Stimulated activated CD8-positive, alpha-beta memory T cell treated with anti-CD3 and anti-CD28 coated beads, Interleukin-12 subunit alpha, Interleukin-12 subunit beta, amount 100 ng/mL, for 24 hours (primary cell): ENCODE data around the gene IGF2BP2.
"Not testable (repeated sequence)": the region's sequence is repeated elsewhere in the genome, so short reads cannot be mapped to it uniquely, and the experiment has no call there.

Source experiments
- DNase-seq: peaks from one replicate; pipeline ENCODE4 v3.0.0-alpha.2; 2020; ENCODE audit errors: extremely low read depth

The IGF2BP2 gene

DNA sequence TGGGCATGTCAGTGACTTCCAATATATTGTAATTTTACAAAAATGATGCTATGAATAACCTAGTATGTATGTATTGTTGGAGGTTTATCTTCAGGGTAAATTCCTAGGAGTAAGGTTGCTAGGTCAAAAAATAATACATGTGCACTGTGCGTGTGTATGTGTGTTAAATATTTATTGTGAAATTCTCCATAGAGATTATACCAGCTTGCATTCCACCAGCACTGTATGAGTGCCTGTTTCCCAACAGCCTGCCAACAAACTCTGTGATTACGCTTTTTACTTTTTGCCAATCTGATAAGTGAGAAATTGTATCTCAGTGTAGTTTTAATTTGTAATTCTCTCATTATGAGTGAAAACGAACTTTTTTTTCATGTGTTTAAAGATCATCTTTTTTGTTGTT is 12.6 kb upstream of the IGF2BP2 start:
- no peak for DNase-seq

DNA sequence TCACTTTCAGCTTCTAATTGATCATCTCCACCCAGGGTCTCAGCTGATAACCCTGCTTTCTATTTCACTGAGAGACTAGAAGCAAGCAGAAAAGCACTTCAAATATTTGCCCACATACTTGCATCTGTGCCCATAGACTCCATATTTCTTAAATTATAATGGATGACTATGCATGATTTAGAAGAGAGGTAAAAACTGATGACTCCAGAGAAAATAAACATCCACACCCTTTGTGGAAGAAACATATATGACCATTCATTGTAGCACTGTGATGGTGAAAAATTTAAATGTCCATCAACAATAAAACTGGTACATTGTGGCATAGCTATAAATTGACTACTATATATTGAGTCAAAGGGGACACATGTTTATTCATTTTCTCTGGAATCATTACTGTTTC is 7.1 kb upstream of the IGF2BP2 start:
- no peak for DNase-seq

DNA sequence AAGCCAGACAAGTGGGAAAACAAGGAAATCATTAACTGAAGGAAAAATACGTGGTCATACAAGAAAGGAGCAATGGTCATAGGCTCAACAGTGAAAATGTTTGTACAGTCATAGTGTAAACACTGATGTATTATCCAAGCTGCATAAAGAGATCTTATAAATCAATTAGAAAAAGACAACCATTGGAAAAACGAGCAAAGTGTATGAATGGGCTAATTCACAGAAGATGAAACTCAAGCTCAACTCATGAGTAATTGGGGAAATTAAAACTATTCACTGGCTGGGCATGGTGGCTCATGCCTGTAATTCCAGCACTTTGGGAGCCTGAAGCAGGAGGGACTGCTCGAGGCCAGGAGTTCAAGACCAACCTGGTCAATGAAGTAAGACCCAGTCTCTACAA is 6.4 kb upstream of the IGF2BP2 start:
- no peak for DNase-seq

DNA sequence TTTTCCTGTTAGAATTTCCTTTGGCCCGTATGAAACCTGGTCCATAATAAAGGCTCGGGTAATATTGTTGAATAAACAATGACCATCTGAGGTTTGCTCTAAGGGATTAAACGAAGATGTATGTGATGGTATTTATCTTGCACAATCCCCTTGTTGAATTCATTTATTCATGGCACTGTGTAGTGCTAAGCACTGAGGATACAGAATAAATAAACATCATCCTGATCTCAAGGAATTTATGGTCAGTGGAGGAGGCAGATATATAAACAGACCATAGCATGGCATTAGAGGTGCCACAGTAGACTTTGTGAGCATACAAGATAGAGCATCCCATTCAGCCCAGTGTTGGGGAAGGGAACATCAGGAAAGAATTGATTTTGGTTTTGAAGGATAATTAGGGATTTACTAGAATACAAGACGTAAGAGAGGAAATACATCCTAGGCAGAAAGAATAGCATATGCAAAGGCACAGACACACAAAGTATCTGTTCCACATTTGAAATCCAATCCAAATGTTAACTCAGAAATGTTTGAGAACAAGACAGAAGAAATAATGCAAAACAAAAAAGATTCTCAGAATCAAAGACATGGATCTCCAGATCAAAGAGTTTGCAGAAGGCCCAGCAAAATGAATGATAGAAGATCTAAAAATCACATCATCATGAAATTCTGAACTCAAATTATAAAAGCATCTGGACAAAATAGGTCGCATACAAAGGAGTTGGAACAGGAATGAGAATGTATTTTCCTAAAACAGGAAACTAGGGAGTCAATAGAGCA is 5.4 kb upstream of the IGF2BP2 start:
- DNase-seq: no peak

DNA sequence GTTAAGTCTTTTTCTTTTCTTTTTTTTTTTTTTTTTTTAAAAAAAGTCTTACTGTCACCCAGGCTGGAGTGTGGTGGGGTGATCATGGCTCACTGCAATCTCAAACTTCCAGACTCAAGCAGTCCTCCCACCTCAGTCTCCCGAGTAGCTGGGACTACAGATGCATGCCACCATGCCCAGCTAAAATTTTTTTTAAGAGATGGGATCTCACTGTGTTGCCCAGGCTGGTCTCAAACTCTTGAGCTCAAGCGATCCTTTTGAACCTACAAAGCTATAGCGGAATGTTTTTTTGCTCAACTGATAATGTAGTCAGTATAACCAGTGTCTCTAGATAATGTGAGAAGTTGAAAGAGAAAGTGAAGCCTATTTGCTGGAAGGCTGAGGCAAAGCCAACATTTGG is 3.9 kb upstream of the IGF2BP2 start:
- no peak for DNase-seq

DNA sequence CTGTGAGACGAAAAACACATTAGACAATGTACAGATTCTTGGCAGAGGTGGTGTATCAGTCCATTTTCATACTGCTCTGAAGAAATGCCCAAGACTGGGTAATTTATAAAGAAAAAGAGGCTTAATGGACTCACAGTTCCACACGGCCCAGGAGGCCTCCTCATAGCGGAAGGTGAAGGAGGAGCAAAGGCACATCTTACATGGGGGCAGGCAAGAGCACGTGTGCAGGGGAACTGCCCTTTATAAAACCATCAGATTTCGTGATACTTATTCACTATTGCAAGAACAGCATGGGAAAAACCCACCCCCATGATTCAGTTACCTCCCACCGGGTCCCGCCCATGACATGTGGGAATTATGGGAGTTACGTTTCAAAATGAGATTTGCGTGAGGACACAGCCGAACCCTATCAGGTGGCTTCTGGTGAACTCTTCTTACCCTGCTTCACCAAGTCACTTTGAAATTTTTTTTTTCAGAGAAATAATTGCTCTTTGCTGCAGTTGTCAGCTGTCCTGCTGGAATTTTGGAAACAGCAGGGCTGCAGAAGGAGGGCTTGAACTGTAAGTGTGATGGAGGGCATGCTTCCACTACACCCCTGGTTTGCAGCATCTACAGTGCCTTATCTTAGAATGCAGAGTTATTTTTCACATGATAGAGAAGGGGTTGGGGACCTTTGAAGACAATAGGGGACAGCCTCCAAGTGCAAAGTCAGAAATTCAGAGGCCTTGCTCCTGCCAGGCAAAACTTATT is 2.9 kb upstream of the IGF2BP2 start:
- DNase-seq: no peak

DNA sequence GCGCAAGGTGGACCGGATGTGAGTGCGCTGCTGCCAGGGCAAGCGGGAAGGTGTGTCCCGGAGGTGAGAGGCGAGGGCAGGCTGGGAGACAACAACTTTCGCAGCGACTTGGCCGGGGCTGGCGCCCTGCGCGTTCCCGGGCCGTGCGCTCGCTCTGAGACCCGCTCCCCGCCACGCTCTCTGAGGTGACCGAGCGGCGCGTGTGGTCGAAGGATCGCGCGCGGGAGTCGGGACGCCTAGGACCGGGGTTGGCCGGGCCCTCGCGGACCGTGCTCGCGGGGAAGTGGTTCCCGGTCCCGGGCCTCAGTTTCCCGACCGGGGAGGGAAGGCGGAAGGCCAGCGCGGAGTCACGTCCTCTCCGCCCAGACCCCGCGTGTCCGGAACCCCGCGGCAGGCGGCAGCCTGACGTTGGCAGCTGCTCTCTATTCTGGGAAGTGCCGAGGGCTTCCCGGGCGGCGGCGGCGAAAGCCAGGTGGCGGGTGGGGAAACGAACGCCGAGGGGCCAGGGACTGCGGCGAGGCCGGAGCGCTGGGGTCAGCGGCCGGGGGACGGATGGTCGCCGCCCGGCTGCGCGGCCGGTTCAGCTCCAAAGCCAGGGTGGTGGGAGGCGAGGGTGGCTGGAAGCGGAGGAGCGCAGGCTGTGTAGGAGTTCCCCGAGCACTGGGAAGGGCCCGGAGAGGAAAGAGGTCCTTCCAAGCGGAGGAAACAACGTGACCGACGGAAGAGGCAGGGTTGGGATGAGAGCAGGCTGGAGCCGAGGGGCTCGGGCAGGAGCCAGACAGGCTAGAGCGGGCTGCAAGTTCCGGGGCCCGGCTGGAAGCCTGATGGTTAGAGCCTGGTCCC is 1.0 kb upstream of the IGF2BP2 start:
- no peak for DNase-seq

DNA sequence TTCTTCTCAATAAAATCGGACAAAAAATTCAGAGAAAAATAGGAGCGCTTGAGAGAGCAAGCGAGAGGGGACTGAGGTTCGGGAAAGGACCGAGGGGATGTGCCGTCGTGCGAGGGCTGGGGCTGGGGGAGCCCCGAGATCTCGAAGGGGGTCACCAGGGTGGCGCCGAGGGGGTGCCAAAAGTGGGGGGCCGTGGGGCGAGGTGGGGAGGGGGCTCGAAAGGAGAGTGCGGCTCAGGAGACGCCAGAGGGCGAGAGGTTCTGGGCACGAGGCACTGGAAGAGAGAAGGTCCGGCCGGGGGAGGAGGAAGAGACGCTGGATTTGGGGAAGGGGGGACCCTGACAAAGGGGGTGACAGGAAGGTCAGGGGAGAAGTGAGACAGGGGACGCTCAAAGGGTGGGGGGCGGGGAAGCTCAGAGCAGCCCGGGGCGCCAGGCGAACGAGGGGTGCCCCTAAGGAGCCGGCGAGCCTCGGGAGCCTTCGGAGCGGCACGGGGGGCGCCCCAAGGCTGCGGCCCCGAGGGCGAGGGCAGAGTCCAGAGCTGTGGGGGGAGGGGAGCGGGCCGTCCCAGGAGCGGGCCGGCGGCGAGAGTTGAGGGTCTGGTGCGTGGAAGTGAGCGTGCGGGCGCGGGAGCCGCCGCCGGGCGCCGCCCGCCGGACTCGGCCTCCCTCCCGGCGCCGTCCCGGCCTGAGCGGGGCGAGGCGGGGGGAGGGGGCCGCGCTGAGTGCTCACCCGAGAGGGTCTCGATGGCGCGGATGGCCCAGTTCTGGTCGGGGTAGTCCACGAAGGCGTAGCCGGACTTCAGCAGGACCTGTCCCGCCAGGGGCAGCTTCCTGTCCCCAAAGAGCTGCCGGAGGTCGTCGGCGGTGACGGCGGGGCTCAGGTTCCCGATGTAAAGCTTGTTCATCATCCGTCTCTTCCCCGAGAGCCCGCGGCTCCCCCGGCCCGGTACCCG is 514 bp downstream of the IGF2BP2 start:
- DNase-seq: no peak

DNA sequence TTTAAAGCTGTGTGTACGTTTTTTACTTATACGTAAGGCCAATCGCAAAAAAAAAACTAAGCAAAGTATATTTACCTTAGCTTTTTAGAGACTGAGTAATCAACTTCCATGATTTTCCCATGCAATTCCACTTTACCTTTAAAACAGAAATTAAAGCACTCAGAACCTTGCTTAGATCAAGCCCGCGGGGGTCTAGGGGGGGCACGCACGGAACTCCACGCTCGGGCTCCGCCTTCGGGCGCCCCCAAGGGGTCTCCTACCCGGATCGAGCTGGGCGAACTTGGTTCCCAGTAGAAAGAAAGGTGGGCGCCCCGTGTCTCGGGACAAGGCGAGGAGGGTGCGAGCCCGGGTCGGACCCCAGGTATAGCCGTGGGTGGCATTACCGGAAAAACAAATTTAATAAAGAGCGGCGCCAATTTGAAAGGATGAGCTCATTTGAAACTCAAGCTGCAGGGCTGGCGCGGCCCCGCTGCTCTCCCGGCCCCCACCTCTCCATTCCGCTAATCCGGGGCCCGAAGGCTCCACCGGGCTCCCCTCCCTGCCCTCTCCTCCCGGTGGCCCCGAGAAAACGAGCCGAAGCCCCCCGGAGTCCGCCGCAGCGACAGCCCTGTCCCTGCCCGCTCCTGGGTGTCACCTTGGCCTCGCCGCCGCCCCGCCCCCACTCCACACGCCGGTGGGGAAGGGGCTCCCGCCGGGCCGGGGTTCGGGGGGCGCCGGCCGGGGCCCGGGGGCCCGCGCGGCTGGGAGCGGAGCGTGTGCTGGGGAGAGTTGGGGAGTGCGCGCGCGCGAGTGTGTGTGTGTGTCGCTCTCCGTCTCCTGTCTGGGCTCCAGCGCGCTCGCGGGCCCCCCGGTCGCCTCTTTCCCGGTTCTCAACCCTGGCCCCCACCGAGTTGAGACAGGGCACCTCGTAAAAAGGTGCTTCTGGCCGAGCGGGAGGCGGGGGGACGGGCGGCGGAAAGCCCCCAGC is 1.5 kb downstream of the IGF2BP2 start:
- DNase-seq: no peak

DNA sequence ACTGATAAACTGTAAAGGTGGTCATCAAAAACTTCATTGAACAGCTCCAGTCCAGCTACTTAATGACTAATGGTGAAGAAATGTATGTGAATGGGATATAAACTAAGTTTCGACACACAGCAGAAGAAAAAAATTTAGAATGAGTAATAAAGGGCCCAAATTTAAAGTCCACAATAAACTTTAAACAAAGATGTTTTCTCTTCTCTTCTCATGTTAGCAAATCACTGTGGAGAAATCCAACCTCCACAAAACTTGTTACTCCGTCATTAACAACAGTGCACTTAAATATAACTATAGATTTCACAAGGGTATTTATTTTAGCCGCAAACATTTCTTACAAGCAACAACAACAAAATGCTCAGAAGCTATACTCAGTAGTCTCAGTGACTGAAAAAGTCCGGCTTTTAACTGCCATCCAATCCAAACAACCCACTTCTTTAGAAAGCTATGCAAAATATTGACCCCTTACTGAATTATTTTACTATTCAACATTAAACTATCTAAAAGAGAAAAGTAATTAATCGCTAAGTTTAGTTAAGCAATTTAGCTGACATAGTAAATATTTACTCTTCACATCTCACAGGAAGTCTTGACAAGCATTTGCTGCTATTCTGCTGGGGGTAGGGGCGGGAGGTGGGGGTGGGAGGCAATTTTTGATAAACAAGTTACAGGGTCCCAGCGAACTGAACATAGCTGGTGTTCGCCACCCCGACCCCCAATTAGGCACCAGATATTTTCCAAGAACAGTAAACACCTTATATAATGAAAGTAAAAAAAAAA is 2.4 kb downstream of the IGF2BP2 start:
- no peak for DNase-seq

DNA sequence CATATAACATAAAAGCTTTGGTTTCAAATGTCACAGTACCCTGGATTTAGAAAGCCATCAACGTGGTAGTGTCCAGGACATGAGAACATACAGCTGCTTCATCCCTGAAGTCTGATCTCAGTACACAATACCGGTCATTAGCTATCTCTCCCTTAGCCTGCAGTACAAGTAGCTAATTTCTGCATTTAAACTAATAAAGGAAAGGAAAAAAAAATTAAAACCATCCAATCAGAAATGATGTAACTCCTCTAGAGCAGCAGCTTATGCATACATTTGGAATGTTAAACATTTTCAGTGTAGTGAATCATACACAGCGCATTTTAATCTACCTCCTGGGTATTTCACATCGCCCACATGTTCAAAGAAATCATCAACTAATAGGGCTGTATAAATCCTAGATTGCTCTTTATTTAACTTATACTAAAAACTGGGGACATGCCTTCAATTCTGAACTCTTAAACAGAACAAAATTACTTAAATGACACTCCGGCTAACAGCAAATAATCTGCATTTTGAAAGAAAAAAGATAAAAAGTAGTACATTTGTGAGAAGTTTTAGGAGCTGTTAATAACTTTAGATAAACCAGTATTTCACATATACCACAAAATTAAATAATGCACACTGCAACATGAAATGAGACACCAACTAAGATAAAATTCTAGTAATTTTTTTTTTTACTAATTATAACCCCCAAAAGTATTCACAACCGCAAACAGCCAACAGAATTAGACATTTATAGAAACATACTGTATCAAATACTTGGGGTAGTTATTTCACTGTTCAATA is 3.7 kb downstream of the IGF2BP2 start:
- DNase-seq: no peak

DNA sequence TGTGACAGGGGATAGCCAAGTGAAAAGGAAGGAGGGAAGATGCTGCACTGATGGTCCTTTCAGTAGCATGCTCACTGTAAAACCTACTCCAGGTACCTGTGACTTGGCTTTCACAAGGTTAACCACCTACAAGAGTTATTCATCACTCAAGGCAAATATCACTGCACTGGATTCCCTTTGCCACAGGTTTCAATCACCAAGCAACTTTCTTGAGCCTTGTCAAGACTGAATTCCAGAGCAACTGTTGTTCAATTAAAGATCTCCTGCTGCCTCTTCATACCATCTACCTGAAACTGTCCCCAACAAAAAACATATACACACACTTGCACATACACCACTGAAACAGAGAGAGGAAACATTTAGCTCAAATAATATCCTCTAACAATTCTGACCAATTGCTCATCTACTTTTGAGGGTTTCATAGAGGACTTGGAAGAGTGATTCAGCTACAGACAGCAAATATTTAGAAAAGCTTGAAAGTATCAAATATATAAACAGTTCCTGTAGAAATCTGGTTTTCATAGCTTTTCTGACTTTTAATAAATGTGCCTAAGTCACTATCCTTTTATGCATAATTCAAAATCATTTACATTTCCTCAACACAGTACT is 6.5 kb downstream of the IGF2BP2 start:
- DNase-seq: no peak

DNA sequence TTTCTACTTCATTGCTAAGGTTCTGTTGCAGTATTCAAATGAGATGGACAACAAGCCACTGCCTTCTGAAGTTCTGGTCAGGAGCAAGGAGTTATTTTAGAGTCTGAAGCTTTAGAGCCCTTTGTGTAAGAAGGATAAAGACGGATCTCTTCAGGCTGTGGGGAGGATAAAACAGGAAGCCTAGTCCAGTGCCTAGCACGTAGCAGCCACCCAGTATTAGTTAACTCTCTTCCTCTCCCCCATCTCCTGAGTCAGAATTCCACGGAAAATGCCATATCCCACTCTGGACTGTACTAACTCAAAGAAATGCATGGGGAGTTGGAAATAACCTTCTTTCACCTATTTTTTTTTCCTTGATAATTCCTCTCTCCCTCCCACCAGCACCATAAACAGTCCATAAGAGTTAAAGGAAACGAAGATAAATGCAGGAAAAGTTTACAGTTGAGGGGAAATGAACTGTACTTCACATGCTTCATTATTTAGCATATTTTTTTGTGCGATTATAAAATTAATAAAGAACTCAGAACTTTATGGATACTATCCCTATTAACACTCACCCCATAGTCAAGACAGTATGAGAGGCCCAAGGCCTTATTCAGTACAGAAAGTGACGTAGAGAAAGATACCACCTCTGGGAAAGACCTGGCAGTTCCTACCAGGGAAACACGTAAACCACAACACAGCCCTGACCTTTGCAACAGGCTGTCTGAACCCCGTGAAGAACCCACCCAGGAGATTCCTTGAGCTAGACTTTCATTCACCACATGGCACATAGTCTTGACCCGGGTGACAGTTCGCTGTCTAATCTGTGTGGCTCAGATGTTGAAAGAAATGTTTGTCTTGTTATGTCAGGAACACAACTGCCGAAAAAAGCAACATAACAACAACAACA is 9.2 kb downstream of the IGF2BP2 start:
- no peak for DNase-seq

DNA sequence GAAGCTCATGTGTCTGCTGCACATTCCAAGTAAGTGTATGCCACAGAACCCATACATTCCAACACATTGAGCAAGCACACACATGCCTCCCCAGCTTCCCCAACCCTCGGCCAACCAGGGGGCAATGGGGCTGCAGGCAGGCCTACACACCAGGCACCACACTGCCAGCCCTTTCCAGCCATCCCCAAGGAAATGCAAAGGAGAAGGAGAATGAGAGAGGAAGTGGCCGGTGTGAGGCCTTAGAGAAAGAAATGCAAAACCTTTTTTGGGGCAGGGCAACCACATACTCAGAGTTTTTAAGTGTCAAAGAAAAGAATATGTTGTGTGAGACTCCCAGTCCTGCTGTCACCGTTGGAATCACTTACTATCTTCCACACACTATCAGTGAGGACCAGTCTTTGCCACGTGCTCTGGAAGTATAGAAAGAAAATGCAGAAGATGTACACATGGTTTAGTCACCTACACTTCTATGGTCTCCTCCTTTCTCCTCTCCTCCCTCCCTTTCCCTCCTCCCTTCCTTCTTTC is 11.1 kb downstream of the IGF2BP2 start:
- DNase-seq: no peak

DNA sequence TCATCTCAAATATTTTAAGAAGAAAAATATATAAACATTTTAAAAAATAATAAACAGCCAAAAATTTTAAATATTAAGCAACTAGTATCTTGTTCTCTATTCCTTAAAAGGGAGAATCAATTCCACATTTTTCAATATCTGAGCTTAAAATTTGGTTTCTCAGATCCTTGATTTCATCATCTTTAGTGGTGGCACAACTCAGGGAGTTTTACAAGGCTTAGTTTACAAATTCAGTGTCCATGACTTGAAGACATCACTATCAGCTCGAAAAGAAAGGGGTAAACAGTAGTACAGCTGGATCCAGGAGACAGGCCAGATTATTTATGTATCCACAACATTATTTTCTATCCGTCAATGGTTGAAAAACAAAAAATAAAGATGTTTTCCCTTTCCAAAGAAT is 11.6 kb downstream of the IGF2BP2 start:
- DNase-seq: no peak

DNA sequence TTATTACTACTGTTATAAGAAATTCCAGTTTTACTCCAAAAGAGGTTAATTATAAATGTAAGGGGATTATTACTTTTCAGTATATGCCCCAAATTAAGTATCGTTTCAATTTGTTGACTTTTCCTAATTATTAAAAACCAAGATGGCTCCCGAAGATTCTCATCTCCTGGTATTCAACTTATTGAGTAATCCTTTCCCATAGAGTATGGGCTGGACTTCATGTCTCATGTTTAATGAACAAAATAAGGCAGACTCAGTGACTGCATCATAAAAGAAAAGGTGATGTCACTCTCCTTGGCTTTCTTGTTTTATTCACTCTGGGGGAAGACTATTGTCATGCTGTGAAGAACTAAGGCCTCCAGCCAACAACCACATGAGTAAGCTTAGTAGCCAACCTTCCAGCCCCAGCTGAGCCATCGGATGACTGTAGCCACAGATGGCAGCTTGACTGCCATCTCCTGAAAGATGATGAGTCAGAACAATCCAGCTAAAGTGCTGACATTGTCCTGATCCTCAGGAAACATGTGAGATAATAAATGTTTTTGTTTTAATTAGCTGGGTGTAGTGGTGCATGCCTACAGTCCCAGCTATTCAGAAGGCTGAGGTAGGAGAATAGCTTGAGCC is 17.3 kb downstream of the IGF2BP2 start:
- DNase-seq: no peak

DNA sequence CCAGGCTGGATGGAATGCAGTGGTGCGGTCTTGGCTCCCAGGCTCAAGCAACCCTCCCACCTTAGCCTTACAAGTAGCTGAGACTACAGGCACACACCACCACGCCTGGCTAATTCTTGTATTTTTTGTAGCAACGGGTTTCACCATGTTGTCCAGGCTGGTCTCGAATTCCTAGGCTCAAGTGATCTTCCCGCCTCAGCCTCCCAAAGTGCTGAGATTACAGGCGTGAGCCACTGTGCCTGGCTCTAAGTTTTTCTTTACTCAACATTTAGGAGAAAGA is 26.1 kb downstream of the IGF2BP2 start:
- not testable (repeated sequence) for DNase-seq
